Fibroblast of peridontal ligament (primary cell): ENCODE results near the gene MAP3K21.

Experiments used
- DNase-seq: peaks from one replicate; pipeline ENCODE4 v3.0.0-alpha.2; 2010; ENCODE audit errors: extremely low read depth

Gene MAP3K21

GRCh38 chr1:233359431-233359830, 31.9 kb downstream of the MAP3K21 start:
- no peak for DNase-seq

- no peak for DNase-seq
Observed at GRCh38 chr1:233359905-233360304, 32.4 kb downstream of the MAP3K21 start.

DNA sequence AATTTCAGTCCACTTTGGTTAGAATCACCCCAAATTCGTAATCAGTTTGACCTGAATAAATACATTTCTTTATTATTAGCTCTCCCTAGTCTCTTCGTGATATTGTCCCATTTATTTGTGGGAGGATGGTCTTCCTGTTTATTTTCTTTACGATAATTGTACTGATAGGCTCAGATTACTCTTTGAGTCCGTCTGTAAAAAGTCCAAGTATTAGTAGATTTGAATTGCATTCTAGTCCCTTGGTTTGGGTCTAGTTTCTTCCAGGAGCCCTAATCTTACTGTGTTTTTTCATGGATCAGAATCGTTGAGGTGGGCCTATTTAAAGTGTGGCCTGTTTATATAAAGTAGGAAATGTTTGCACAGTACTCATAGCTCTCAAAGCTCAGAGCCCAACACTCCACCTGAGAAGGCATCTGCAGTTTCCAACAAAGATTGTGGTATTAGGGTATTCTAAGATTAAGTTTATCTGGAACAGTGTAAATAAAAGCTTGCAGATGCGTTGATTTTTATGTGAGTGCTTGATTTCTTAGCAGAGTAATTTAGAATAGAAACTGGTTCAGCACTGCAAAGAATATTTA, 33.1 kb downstream of the MAP3K21 start:
- DNase-seq: no peak

GRCh38 chr1:233361876-233362275, 34.4 kb downstream of the MAP3K21 start:
- DNase-seq: no peak

- no peak for DNase-seq
Observed at GRCh38 chr1:233362743-233363142, 35.2 kb downstream of the MAP3K21 start.

DNA sequence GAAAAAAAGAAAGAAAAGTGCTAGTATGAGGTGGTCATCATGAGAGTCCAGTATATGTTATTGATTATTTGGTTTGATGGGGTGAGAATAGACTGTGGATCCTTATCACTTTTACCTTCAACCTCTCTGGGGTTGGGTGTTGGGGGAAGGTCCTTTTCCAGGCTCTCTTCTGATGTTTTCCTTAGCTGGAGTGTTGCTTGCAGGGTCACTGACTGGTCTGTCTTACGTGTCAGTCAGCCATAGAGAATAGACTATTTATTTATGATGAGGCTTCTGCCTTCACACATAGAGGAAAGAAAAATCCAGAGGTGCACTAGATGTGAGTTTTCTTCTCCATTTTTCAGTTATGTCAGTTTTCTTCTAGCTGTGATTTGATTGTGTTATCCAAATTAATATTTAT, 36.5 kb downstream of the MAP3K21 start:
- DNase-seq: no peak

- DNase-seq: peak; percentile 42
Observed at GRCh38 chr1:233364695-233365539, 37.4 kb downstream of the MAP3K21 start.

DNA sequence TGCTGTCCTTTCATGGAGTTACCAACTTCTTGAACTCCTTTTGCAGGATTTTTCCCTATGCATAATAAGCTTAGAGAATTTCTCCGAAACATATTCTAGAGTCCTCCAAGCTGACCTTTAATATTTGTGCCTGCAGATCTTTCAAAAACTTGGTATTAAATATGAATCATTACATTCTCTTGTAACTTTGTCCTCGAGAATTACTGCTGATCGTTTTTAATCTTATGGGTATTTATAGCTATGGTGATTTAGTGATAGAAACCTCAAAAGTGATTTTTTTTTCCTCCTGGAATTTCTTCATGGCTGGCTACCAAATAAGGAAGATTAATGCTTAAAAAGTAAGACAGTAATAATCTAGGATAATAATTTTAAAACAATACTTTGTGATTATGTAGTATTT, 39.1 kb downstream of the MAP3K21 start:
- no peak for DNase-seq

- peak; percentile 26 for DNase-seq
Observed at GRCh38 chr1:233367057-233367803, 39.7 kb downstream of the MAP3K21 start.

GRCh38 chr1:233368106-233368788, 40.7 kb downstream of the MAP3K21 start:
- DNase-seq: peak; percentile 34

- DNase-seq: no peak
Observed at GRCh38 chr1:233368789-233369130, 41.2 kb downstream of the MAP3K21 start.

- no peak for DNase-seq
Observed at GRCh38 chr1:233372218-233373120, 44.9 kb downstream of the MAP3K21 start.

- DNase-seq: no peak
Observed at GRCh38 chr1:233373226-233373625, 45.7 kb downstream of the MAP3K21 start.

DNA sequence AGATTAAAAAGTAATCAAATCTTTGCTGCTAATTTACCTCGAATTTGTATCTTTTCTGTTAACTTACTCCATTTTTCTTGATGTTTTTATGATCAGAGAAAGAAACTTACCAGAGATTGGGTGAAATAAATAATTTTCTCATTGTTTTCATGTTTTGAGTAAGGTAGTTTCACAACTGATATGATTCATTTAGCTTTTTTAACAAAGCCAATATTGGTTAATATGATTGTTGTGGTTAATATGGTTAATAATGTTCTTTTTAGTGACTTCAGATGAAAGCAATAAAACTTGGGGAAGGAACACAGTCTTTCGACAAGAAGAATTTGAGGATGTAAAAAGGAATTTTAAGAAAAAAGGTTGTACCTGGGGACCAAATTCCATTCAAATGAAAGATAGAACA, 48.1 kb downstream of the MAP3K21 start:
- no peak for DNase-seq

DNA sequence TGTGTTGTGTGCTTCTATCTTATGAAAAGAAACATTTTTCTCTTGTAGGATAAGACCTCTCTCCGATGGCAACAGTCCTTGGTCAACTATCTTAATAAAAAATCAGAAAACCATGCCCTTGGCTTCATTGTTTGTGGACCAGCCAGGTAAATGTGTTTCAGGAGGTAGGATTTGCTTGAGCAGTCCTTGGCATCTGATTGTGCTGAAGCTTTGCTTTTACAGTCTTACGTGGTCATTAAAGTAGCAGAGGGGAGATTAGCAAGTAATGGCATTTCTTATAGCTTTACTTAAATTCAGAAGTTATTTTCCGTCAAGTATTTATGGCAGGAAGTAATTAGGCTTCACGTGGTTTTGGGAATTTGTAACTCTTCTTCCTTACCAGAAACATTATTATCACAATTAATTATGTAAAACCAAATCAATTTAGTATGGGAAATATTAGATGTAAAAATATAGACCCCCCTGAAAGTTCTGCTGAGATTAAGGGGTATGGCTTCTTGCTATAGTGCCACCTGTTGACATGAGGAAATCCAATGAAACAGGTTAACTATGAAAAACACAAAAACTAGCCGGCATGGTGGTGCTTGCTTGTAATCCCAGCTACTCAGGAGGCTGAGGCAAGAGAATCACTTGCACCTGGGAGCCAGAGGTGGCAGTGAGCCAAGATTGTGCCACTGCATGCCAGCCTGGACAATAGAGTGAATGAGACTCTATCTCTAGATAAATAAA, 49.0 kb downstream of the MAP3K21 start:
- DNase-seq: no peak

DNA sequence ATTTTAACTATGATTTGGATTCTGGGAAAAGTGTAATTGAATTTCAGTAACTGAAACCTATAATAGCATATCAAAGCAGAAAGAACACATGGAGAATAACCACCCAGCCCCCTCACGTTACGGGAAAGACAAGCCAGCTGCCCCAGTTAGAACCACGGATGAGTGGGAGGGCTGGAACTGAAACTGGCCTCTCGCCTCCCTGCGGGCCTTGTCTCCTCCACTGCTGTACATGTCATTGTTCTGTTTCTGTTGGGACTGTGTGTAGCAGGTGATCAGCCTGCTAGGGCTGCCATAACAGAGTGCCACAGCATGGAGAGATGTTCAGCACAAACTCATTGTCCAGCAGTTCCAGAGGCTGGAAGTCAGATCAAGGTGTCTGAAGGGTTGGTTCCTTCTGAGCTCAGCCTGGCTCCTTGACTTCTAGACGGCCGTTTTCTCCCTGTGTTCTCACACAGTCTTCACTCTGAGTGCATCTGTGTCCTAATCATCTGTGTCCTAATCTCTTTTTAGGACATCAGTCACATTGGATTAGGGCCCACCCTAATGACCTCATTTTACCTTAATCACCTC, 52.4 kb downstream of the MAP3K21 start:
- DNase-seq: no peak

GRCh38 chr1:233381806-233382205, 54.3 kb downstream of the MAP3K21 start:
- no peak for DNase-seq

- DNase-seq: no peak
Observed at GRCh38 chr1:233383984-233384383, 56.5 kb downstream of the MAP3K21 start.

DNA sequence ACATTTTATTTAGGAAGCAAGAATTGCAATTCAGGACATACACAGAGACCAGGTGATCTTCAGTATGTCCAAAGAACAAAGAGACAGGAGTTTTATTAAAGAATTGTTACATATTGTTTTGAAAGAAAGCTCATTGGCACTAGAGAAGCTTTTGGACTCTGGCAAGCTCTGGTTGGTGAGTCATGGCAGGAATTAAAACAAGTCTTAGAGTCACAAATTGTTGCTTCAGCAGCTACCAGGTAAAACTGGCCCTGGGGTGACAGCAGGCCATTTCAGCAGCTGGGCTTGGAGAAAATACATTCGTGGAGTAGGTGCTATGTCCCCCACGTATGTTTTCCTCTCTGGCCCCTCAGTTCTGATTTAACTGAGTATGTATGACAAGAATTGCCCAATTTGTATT, 58.8 kb downstream of the MAP3K21 start:
- no peak for DNase-seq

- DNase-seq: no peak
Observed at GRCh38 chr1:233387585-233387984, 60.1 kb downstream of the MAP3K21 start.
